ENCODE measurements around the gene SLC41A2. TPM values are rescaled to one million over a fixed set of nuclear protein-coding genes. Genes with fewer than 3 reads are reported as not detected.

The SLC41A2 gene
- total and polyA plus RNA-seq, 2 of the 13 experiments (the other 11 are each of a cell fraction or from before 2014, with no cell fraction given) = 2.3 to 12.8 TPM

GRCh38 chr12:104974626-104975290, 16.7 kb upstream of the SLC41A2 start:
- ATAC-seq = no peak
- FAIRE-seq = no peak
- no peaks in the 10 kb centered on the region for H3K4me1 ChIP-seq (ENCODE audit: insufficient read depth, low read length)
- peaks cover 0 to 1% of the 10 kb centered on the region in 2 experiments; a peak in 1 of 5 replicates for H3K27me3 ChIP-seq (ENCODE audit: control insufficient read depth in 1 of 2, insufficient read depth in 2 of 2, low read length in 2 of 2)
- H3K27ac ChIP-seq (ENCODE audit: extremely low read length, insufficient read depth, low read length) = no peak overlapping the region
- intact Hi-C loops (cut with micrococcal nuclease; ENCODE audit: unreplicated experiment) = no loop called here
- no peak overlapping the region for H3K4me3 ChIP-seq (replicated peaks in 1 of 3; ENCODE audit: insufficient read depth in 1 of 3, low read depth in 2 of 3, low read length in 3 of 3)
- ChIA-PET CTCF (ENCODE audit: low intra/inter-chr PET ratio, low total read pairs) (no interaction called here), POLR2A (no interaction called here)
- no peak overlapping the region for H3K9ac ChIP-seq (ENCODE audit: insufficient read depth, low read depth, low read length)
- no peaks in the 10 kb centered on the region for H3K36me3 ChIP-seq (replicated peaks in 1 of 2; ENCODE audit: control insufficient read depth in 1 of 2, insufficient read depth in 2 of 2, low read length in 2 of 2)
- no TSS peak for BruUV-seq (replicated peaks)
- no peaks in the 10 kb centered on the region for H3K79me2 ChIP-seq (ENCODE audit: insufficient read depth, low read length)
- H4K20me1 ChIP-seq (ENCODE audit: insufficient read depth, low read length) = no peaks in the 10 kb centered on the region
- WGBS (ENCODE audit: low lambda C conversion rate) = 70% methylated on average over 7 of the region's 7 CpGs
- DNase-seq (ENCODE audit: low spot score) = no peak
- TF ChIP-seq CEBPB (IDR thresholded peaks at IDR 0.05; ENCODE audit: borderline replicate concordance, low read depth, low read length) (0 out of 2 replicates have a peak, but pooled peaks have one; percentile 16), SRSF1 (optimal IDR thresholded peaks at IDR 0.05; ENCODE audit: low read depth, low read length) (no peak)
- H3K4me2 ChIP-seq (ENCODE audit: low read depth, low read length) = no peak overlapping the region
- H2AFZ ChIP-seq (ENCODE audit: low read length) = no peak overlapping the region
- H3K9me3 ChIP-seq (ENCODE audit: low read length) = no peaks in the 10 kb centered on the region
- in situ Hi-C loops (cut with HindIII; ENCODE audit: extremely low pct_ligation_motif_present, low pct_unique_long_range_greater_than_20kb) = loop anchor here (25.0 kb wide), 1 partner anchor 413 kb away; no protein-coding TSS in a partner anchor

- H3K36me3 ChIP-seq (replicated peaks in 1 of 2; ENCODE audit: control insufficient read depth in 1 of 2, insufficient read depth in 2 of 2, low read length in 2 of 2) = no peaks in the 10 kb centered on the region
- in situ Hi-C loops (cut with HindIII; ENCODE audit: extremely low pct_ligation_motif_present, low pct_unique_long_range_greater_than_20kb) = no loop called here
- no peaks in the 10 kb centered on the region for H3K4me1 ChIP-seq (ENCODE audit: insufficient read depth, low read length)
- no peak overlapping the region for H3K27ac ChIP-seq (ENCODE audit: extremely low read length, insufficient read depth, low read length)
- FAIRE-seq (no peak), ATAC-seq (no peak), DNase-seq (ENCODE audit: low spot score) (no peak)
- H3K27me3 ChIP-seq (ENCODE audit: control insufficient read depth in 1 of 2, insufficient read depth in 2 of 2, low read length in 2 of 2) = peaks cover 0 to 1% of the 10 kb centered on the region in 2 experiments; a peak in 1 of 5 replicates
- no TSS peak for BruUV-seq (replicated peaks)
- H2AFZ ChIP-seq (ENCODE audit: low read length) = no peak overlapping the region
- ChIA-PET CTCF (ENCODE audit: low intra/inter-chr PET ratio, low total read pairs) (no interaction called here), POLR2A (no interaction called here)
- H3K79me2 ChIP-seq (ENCODE audit: insufficient read depth, low read length) = no peaks in the 10 kb centered on the region
- H3K4me2 ChIP-seq (ENCODE audit: low read depth, low read length) = no peak overlapping the region
- no peaks in the 10 kb centered on the region for H3K9me3 ChIP-seq (ENCODE audit: low read length)
- WGBS (ENCODE audit: low lambda C conversion rate) = 38% methylated on average over 5 of the region's 5 CpGs
- intact Hi-C loops (cut with micrococcal nuclease; ENCODE audit: unreplicated experiment) = no loop called here
- no peak overlapping the region for H3K4me3 ChIP-seq (replicated peaks in 1 of 3; ENCODE audit: insufficient read depth in 1 of 3, low read depth in 2 of 3, low read length in 3 of 3)
- H3K9ac ChIP-seq (ENCODE audit: insufficient read depth, low read depth, low read length) = no peak overlapping the region
- no peaks in the 10 kb centered on the region for H4K20me1 ChIP-seq (ENCODE audit: insufficient read depth, low read length)
- TF ChIP-seq FOXC1 (CRISPR knock-in tag; IDR thresholded peaks at IDR 0.05; ENCODE audit: borderline replicate concordance) (no peak), ZNF839 (CRISPR knock-in tag; IDR thresholded peaks at IDR 0.05; ENCODE audit: borderline replicate concordance) (no peak), ZNF75D (CRISPR knock-in tag; IDR thresholded peaks at IDR 0.05; ENCODE audit: borderline replicate concordance) (no peak), ZNF644 (CRISPR knock-in tag; IDR thresholded peaks at IDR 0.05; ENCODE audit: low read depth) (no peak), MBNL3 (CRISPR knock-in tag; conservative IDR thresholded peaks at IDR 0.05) (no peak), PRDM4 (CRISPR knock-in tag; IDR thresholded peaks at IDR 0.05; ENCODE audit: borderline replicate concordance) (no peak), ZNF383 (CRISPR knock-in tag; IDR thresholded peaks at IDR 0.05; ENCODE audit: borderline replicate concordance) (no peak), PLSCR1 (CRISPR knock-in tag; IDR thresholded peaks at IDR 0.05; ENCODE audit: borderline replicate concordance) (no peak), NR0B2 (CRISPR knock-in tag; IDR thresholded peaks at IDR 0.05) (no peak), ZNF33B (CRISPR knock-in tag; IDR thresholded peaks at IDR 0.05) (no peak)
Observed at GRCh38 chr12:104973250-104973649, 15.2 kb upstream of the SLC41A2 start.

Measured in HepG2 (cell line).